ENCODE results near the gene CAMTA1. TPM values are rescaled to one million over a fixed set of nuclear protein-coding genes. Genes with fewer than 3 reads are reported as not detected.

The CAMTA1 gene
- polyA plus RNA-seq, 1 donor (not counting 4 experiments of a cell fraction or from before 2014, with no cell fraction given), result 51.4 TPM

DNA sequence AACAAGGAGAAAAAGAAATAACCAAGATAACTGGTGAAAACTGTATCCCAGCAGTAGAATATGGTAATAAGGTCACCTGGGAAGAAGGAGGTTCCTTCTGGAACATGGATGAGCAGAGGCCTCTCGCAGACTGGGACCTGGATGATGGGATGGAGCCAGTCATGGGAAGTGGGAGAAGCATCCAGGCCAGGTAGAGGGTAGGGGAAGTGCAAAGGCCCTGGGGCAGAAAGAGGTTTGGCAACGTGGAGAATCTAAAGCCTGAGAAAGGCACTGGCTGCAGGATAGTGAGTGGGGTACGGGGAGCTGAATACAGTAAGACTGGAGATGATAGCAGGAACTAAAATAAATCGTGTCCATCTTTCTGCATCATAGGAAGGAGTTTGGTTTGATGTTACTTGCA lies 889.7 kb downstream of the CAMTA1 start:
- Histone ChIP-seq H3K36me3 (ENCODE audit: control insufficient read depth in 2 of 2, extremely low read depth in 1 of 2, insufficient read depth in 2 of 2, low read length in 2 of 2) (no peaks in the 10 kb centered on the region), H3K79me2 (ENCODE audit: control insufficient read depth, insufficient read depth, low read length) (no peaks in the 10 kb centered on the region), H3K9me3 (ENCODE audit: control insufficient read depth, low read depth, low read length) (no peaks in the 10 kb centered on the region), H3K27ac (ENCODE audit: control insufficient read depth, insufficient read depth, low read length) (no peak overlapping the region), H3K9ac (ENCODE audit: control insufficient read depth, extremely low read depth, insufficient read depth, low read length) (no peak overlapping the region), H3K4me2 (ENCODE audit: control insufficient read depth, extremely low read depth, insufficient read depth, low read depth, low read length) (no peak overlapping the region), H3K9me1 (ENCODE audit: control insufficient read depth, extremely low read depth, insufficient read depth, low read length) (no peaks in the 10 kb centered on the region), H3K4me3 (ENCODE audit: control insufficient read depth in 2 of 3, extremely low read depth in 1 of 3, insufficient read depth in 2 of 3, low read depth in 1 of 3, low read length in 3 of 3) (no peak overlapping the region), H3K27me3 (ENCODE audit: control insufficient read depth, extremely low read depth, insufficient read depth, low read length) (peaks cover 21% of the 10 kb centered on the region), H4K20me1 (ENCODE audit: control insufficient read depth, extremely low read depth, insufficient read depth, low read length) (no peaks in the 10 kb centered on the region), H2AFZ (ENCODE audit: control insufficient read depth, low read length) (no peak overlapping the region), H3K4me1 (ENCODE audit: control insufficient read depth, extremely low read depth, insufficient read depth, low read length) (no peaks in the 10 kb centered on the region)
- DNase-seq (ENCODE audit: low read depth, low spot score) (no peak), FAIRE-seq (no peak)
- dilution Hi-C loops (cut with MboI; ENCODE audit: extremely low pct_ligation_motif_present, low sequenced_read_pairs), result no loop called here
- no peak for TF ChIP-seq EZH2 (IDR thresholded peaks at IDR 0.05; ENCODE audit: low read length)
- TF ChIP-seq, protein P1, sequence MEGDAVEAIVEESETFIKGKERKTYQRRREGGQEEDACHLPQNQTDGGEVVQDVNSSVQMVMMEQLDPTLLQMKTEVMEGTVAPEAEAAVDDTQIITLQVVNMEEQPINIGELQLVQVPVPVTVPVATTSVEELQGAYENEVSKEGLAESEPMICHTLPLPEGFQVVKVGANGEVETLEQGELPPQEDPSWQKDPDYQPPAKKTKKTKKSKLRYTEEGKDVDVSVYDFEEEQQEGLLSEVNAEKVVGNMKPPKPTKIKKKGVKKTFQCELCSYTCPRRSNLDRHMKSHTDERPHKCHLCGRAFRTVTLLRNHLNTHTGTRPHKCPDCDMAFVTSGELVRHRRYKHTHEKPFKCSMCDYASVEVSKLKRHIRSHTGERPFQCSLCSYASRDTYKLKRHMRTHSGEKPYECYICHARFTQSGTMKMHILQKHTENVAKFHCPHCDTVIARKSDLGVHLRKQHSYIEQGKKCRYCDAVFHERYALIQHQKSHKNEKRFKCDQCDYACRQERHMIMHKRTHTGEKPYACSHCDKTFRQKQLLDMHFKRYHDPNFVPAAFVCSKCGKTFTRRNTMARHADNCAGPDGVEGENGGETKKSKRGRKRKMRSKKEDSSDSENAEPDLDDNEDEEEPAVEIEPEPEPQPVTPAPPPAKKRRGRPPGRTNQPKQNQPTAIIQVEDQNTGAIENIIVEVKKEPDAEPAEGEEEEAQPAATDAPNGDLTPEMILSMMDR (optimal IDR thresholded peaks at IDR 0.05 in 1 of 3, IDR thresholded peaks at IDR 0.05 in 1 of 3, conservative IDR thresholded peaks at IDR 0.05 in 1 of 3; ENCODE audit: extremely low read depth in 1 of 3, insufficient read depth in 2 of 3, low read length in 3 of 3), result no peak

DNA sequence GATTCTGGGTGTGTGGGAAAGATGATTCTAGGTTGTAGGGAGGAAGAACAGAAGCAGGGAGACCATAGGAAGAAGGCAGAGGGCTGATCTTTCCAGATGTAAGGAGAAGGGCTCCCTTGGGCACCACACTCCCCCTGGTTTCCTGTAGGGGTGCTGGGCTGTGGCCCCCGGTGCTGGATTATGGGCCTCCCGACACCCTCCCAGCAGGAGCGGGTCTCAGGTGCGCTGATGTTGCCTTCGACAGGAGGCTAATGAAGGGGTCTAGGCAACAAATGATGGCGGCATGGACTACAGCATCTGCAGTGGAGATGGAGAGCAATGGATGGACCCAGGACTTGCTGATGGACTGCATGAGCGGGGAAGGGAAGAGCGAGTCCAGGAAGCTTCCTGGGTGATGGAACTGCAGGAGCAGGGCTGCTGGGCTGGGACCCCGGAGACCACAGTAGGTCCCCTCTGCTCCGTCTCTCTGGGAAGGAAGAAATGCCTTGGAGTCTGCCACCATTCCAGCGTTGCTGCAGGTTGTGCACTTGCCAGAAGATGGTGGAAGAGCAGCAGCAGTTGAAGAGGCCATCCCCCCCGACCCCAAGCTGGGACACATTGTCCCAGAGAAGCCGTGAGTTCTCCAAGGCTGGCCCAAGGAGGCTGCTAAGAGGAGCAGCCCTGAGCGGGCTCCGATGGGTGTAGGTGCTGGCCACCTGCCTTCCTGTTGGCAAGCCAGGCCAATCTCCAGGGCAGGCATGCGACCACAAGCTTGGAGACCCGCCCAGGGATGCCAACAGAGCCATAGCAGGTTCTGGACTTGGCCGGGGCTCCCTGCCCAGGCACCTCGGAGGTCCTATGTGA lies 890.4 kb downstream of the CAMTA1 start:
- H3K9ac ChIP-seq (ENCODE audit: control insufficient read depth, extremely low read depth, insufficient read depth, low read length), result no peak overlapping the region
- no peak overlapping the region for H3K27ac ChIP-seq (ENCODE audit: control insufficient read depth, insufficient read depth, low read length)
- no peaks in the 10 kb centered on the region for H4K20me1 ChIP-seq (ENCODE audit: control insufficient read depth, extremely low read depth, insufficient read depth, low read length)
- H3K9me1 ChIP-seq (ENCODE audit: control insufficient read depth, extremely low read depth, insufficient read depth, low read length), result no peaks in the 10 kb centered on the region
- H3K36me3 ChIP-seq (ENCODE audit: control insufficient read depth in 2 of 2, extremely low read depth in 1 of 2, insufficient read depth in 2 of 2, low read length in 2 of 2), result no peaks in the 10 kb centered on the region
- H3K79me2 ChIP-seq (ENCODE audit: control insufficient read depth, insufficient read depth, low read length), result no peaks in the 10 kb centered on the region
- no peak for TF ChIP-seq EZH2 (IDR thresholded peaks at IDR 0.05; ENCODE audit: low read length)
- TF ChIP-seq, protein P1 (optimal IDR thresholded peaks at IDR 0.05 in 1 of 3, IDR thresholded peaks at IDR 0.05 in 1 of 3, conservative IDR thresholded peaks at IDR 0.05 in 1 of 3; ENCODE audit: extremely low read depth in 1 of 3, insufficient read depth in 2 of 3, low read length in 3 of 3), result no peak
- FAIRE-seq (no peak), DNase-seq (ENCODE audit: low read depth, low spot score) (no peak)
- dilution Hi-C loops (cut with MboI; ENCODE audit: extremely low pct_ligation_motif_present, low sequenced_read_pairs), result no loop called here
- H2AFZ ChIP-seq (ENCODE audit: control insufficient read depth, low read length), result no peak overlapping the region
- H3K27me3 ChIP-seq (ENCODE audit: control insufficient read depth, extremely low read depth, insufficient read depth, low read length), result peaks cover 23% of the 10 kb centered on the region
- H3K4me1 ChIP-seq (ENCODE audit: control insufficient read depth, extremely low read depth, insufficient read depth, low read length), result no peaks in the 10 kb centered on the region
- H3K4me2 ChIP-seq (ENCODE audit: control insufficient read depth, extremely low read depth, insufficient read depth, low read depth, low read length), result no peak overlapping the region
- no peaks in the 10 kb centered on the region for H3K9me3 ChIP-seq (ENCODE audit: control insufficient read depth, low read depth, low read length)
- no peak overlapping the region for H3K4me3 ChIP-seq (ENCODE audit: control insufficient read depth in 2 of 3, extremely low read depth in 1 of 3, insufficient read depth in 2 of 3, low read depth in 1 of 3, low read length in 3 of 3)

All from keratinocyte (primary cell).